ENCODE data around the gene ZNF732. TPM values are rescaled to one million over a fixed set of nuclear protein-coding genes. Genes with fewer than 3 reads are reported as not detected.

Gene ZNF732
- total RNA-seq, 4 donors from 2014 or later = 0.22 TPM; not detected in 3

DNA sequence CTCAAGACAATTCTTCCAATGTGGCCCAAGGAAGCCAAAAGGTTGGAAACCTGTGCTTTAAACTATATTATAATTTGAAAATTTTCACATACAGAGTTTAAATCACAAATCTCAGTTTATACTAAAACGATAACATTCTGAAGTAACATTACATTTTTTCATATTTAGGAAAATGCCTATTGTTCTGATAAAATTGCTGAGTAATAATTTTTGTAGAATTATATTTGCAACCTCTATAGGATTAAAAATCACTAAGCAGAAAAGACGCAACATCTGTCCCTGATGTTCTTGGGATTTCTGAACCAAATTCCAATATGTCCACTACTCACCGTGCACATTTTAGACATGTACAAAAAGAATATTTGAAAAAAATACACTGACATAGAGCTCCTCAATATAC is 10.5 kb downstream of the ZNF732 start:
- TF ChIP-seq, protein P1, sequence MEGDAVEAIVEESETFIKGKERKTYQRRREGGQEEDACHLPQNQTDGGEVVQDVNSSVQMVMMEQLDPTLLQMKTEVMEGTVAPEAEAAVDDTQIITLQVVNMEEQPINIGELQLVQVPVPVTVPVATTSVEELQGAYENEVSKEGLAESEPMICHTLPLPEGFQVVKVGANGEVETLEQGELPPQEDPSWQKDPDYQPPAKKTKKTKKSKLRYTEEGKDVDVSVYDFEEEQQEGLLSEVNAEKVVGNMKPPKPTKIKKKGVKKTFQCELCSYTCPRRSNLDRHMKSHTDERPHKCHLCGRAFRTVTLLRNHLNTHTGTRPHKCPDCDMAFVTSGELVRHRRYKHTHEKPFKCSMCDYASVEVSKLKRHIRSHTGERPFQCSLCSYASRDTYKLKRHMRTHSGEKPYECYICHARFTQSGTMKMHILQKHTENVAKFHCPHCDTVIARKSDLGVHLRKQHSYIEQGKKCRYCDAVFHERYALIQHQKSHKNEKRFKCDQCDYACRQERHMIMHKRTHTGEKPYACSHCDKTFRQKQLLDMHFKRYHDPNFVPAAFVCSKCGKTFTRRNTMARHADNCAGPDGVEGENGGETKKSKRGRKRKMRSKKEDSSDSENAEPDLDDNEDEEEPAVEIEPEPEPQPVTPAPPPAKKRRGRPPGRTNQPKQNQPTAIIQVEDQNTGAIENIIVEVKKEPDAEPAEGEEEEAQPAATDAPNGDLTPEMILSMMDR (IDR thresholded peaks at IDR 0.05; ENCODE audit: low read depth) = no peak

DNA sequence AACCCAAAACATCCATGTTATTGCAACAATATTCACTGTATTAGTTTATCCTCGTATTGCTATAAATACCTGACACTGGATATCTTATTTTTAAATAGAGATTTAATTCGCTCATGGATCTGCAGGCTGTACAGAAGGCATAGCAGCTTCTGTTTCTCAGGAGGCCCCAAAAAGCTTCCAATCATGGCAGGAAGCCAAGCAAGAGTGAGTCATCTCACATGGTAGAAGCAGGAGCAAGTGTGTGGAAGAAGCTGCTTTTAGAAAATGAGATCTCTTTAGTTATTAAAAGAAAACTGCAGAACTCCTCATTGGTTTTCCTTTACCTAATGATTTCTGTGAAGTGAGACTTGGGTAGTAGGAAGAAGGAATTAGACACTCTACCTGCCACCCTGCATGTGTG is 16.4 kb downstream of the ZNF732 start:
- TF ChIP-seq, protein P1 (IDR thresholded peaks at IDR 0.05; ENCODE audit: low read depth) = no peak

DNA sequence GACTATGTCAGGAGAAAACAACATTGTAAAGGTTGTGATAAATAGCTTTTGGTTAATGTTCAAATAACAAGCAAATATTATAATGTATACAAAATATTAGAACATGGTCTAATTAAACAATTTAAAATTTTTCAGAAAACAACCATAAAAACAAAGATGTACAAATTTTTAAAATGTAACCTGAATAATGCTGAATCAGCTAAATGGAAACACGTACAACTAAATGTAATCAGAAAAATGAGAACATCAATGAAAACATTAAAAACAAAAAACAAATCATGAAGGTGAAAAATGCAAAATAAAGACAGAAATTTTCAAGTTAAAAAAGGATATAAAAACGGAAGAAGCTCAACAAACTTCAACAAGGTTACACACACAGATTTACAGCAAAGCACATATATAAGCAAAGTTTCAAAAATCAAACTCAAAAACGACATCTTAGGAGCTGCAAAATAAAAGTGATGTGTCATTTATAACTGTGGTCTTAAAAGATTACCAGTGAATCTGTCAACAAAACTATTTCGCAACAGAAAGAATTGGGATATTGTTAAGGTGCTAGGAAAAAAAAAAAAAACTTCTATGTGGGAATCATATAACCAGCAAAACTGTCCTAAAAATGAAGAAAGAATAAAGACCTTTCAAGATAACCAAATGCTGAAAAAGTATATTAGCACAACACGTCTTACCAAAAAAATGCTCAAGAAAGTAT is 31.8 kb downstream of the ZNF732 start:
- TF ChIP-seq, protein P1 (IDR thresholded peaks at IDR 0.05; ENCODE audit: low read depth) = no peak

DNA sequence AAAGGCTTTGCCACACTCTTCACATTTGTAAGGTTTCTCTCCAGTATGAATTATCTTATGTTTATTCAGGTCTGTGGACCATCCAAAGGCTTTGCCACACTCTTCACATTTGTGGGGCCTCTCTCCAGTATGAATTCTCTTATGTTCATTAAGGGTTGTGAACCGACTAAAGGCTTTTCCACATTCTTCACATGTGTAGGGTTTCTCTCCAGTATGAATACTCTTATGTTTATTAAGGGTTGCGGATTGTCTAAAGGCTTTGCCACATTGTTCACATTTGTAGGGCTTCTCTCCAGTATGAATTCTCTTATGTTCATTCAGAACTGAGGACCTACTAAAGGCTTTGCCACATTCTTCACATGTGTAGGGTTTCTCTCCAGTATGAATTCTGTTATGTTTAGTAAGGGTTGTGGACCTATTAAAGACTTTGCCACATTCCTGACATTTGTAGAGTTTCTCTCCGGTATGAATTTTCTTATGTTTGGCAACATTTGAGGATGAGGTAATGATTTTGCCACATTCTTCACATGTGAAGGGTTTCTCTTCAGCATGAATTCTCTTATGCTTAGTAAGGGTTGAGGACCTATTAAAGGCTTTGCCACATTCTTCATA is 33.7 kb downstream of the ZNF732 start:
- TF ChIP-seq, protein P1 (IDR thresholded peaks at IDR 0.05; ENCODE audit: low read depth) = no peak

DNA sequence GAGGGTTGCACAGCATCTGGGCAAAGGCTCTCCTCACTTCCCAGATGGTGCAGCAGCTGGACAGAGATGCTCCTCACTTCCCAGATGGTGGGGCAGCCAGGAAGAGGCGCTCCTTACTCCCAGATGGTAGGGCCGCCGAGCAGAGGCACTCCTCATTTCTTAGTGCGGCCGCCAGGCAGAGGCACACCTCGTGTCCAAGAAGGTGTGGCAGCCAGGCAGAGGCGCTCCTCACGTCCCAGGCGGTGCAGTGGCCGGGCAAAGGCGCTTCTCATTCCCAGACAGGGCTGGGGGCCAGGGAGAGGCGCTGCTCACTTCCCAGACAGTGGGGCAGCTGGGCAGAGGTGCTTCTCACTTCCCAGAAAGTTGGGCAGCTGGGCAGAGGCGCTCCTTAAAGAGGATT is 48.8 kb downstream of the ZNF732 start:
- TF ChIP-seq, protein P1 (IDR thresholded peaks at IDR 0.05; ENCODE audit: low read depth) = no peak

DNA sequence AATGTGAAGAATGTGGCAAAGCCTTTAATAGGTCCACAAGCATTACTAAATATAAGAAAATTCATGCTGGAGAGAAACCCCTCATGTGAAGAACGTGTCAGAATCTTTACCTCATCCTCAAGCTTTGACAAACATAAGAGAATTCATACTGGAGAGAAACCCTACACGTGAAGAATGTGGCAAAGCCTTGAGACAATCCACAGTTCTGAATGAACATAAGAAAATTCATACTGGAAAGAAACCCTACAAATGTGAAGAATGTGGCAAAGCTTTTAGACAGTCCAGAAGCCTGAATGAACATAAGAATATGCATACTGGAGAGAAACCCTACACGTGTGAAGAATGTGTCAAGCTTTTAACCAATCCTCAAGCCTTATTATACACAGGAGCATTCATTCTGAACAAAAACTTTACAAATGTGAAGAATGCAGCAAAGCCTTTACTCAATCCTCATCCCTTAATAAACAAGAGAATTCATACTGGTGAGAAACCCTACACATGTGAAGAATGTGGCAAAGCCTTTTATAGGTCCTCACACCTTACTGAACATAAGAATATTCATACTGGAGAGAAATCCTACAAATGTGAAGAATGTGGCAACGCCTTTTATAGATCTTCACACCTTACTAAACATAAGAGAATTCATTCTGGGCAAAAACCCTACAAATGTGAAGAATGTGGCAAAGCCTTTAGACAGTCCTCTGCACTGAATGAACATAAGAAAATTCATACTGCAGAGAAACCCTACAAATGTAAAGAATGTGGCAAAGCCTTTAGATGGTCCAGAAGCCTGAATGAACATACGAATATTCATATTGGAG is 51.1 kb downstream of the ZNF732 start:
- TF ChIP-seq, protein P1 (IDR thresholded peaks at IDR 0.05; ENCODE audit: low read depth) = no peak

DNA sequence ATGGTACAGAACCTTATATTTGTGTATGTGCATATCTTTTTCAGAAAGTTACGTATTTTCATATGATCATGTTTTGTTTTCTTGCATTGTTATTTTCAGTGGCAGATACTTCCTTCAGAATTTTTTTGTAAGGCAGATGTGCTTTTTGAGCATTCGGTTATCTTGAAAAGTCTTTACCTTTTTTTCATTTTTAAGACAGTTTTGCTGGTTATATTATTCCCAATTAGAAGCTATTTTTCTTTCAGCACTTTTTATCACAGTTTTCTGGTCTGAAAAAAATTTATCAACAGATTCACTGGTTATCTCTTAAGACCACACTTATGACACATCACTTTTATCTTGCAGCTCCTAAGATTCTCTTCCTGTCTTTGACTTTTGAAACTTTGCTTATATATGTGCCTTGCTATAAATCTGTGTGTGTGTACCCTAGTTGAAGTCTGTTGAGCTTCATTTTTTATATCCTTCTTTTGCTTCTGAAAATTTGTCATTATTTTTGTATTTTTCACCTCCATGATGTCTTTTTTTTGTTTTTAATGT is 53.1 kb downstream of the ZNF732 start:
- TF ChIP-seq, protein P1 (IDR thresholded peaks at IDR 0.05; ENCODE audit: low read depth) = no peak
